C1 segment of cervical spinal cord (tissue), 14 donors: ENCODE data around the gene CCDC88A.
"Not testable (repeated sequence)": the region's sequence is repeated elsewhere in the genome, so short reads cannot be mapped to it uniquely, and the experiment has no call there.

Experiments
- DNase-seq, 14 donors: peaks; one replicate each; lab custom pipeline; 2025; lab: John Stamatoyannopoulos, UW

CCDC88A gene

DNA sequence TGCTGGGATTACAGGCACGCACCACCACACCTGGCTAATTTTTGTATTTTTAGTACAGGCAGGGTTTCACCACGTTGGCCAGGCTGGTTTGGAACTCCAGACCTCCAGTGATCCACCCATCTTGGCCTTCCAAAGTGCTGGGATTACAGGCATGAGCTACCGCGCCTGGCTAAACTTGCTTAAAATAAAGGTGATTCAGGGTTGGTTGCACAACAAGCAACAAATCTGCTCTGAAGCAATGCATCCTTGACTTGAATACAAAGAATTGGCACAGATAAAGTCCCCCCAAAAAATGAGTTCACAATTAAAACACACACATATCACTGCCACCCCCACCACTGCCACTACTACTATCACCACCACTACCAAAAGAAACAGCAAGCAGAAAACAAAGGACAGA is 34.9 kb downstream of the CCDC88A start:
- DNase-seq = no peak

DNA sequence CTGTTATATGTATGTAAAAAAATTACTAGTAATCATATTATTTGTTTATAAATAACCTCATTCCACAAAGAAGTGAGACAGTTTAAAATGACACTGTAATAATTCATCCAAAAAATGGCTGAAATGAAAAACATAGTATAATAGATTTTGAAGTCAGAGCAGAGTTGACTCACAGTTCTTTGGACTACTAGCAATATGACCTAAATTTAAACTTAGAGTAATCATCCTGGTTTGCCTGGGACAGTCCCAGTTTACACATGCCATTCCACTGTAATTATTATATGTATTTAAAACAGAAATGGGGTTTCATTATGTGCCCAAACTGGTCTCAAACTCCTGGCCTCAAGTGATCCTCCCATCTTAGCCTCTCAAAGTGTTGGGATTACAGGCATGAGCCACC is 48.3 kb downstream of the CCDC88A start:
- no peak for DNase-seq

DNA sequence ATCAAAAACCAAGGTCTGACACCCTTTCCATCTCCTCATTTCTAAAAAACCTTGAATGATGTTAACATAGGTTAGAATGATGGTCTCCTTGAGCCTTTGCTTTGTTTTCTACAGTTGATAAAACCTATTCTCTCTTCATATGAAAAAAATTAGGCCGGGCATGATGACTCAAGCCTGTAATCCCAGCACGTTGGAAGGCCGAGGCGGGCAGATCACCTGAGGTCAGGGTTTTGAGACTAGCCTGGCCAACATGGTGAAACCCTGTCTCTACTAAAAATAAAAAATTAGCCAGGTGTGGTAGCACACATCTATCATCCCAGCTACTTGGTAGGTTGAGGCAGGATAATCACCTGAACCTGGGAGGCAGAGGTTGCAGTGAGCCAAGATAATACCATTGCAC is 49.4 kb downstream of the CCDC88A start:
- no peak for DNase-seq

DNA sequence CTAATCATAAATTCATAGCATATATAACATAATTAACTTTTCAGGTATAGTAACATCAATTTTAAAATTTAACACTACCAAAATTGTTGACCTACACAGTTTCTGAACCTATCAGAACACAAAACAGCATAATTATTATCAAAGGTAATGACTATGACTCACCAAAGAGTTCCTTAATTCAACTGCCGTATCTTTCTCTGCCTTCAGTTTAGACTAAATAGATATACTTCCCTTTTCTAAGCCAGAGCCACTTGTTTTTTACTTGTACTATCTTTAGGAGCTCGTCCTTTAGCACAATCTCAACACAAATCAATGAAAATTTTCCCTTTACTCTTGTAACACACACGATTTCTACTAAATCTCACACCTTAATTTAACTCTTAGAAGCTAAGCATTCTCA is 54.4 kb downstream of the CCDC88A start:
- no peak for DNase-seq

DNA sequence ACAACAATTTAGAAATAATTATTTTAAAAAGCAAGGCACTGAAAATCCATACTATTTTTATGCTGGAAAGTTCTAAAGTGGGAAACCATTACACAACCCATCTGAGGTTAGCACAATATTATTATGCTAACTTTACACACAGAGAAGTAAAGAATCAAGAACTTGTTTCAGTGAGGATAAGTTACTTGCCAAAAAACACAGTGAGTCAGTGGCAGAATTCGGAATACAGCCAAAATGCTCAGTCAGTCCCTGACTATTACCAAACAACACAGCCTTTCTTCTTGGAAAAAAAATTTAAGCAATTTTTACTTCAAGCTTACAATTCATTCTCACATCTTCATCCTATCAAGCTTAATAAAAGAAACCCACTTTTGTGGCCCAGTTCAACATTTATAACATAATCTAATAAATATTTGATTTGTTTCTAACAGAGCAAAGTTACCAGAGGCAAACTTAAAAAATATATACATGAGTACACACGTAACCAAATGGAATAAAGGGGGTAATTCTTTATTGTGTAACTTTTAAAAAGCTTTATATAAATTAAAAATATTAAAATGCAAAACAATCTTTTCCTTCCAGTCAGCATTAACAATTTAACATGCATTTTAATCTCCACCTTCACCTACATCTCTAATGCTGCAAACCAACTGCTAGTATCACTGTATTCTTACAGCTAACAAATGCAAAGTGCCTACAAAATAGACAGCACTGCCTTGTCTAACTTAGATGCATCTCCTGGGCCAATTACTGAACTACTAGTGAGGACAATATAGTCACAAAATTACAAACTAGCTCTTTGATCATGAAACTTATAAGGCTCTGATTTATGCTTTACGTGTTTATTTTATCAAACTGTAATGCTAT is 55.2 kb downstream of the CCDC88A start:
- DNase-seq = peak in 11 of 14 donors; percentile 0 to 54 (median 30)

DNA sequence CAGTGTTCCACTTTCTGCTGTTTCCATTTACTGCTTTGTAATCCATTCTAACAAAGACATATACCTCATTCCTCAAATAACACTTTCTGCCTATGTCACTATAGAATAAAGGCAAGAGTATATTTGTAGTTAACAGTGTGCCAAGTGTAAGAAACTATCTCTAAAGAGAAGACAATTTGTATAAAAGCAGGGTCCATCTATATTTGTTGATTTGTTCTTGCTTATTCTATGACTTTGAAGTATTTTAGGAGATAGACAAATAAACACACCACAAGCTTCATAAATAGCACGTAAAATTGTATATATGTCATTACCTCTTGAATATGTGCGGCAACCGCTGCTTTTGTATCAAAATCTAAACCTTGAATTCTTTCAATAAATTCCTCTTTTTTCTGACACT is 56.0 kb downstream of the CCDC88A start:
- no peak for DNase-seq

DNA sequence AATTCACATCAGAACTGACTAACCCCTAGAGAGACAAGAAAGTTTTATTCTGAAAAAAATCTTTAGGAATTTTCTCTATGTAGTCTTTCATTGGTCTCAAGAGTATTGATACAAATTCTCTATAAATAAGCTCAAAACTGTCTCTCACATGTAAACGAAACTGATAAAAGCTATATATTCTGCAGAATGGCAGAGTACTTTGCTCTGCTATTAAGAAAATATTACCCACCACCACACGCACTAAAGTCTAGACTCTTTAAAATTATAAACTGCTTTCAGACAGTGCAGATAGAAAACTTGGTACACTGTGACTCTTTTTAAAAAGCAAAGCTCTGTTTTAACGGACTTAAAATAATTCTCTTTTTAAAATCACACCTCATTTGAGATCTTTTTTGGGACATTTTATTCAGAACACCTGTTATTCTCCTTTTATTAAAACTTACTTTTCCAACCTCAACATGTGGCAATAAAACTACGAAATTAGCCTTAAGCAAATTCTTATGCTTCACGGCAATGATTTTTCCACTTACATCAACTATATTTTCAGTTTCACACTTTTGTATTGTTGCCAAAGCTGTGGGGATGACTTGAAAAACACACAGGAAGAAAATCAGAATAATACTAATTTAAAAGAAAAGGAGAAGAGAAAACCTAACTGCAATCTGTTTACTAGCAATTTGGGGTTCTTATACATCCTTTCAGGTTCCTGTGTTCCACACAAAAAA is 58.0 kb downstream of the CCDC88A start:
- no peak for DNase-seq

DNA sequence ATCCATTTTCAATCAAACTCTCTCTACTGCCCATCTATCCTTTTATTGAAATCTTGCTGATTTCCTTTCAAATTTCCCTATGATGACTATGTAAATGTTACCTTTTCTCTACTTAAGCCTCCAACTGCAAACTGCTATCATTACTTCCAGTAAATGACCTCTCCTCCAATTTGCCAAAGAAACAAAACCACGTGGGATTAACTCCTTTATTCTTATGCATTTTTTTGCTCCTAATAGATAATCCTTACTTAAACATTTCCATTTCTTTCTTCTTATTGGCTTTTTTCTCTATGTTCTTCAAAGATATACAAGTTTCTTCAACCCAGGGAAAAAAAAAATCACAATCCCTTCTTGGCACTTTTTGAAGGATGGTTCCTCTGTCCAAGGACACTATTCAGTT is 61.2 kb downstream of the CCDC88A start:
- DNase-seq = no peak

DNA sequence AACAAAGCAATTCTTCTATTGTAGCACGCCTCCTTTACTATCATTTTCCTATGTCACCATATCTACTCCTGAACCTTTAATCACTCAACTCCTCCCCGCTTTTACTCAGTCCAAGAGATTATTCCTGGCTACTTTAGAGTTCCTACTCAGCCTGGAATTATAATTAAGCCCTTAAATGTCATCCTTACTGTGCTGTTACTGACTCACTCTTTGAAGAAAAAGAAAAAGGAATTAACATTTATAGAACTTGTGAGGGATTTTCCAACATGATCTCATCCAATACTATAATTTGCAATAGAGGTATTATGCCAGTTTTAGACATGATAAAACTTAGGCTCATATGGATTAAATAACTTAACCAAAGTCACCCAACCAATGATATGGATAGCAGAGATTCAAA is 61.7 kb downstream of the CCDC88A start:
- no peak for DNase-seq

DNA sequence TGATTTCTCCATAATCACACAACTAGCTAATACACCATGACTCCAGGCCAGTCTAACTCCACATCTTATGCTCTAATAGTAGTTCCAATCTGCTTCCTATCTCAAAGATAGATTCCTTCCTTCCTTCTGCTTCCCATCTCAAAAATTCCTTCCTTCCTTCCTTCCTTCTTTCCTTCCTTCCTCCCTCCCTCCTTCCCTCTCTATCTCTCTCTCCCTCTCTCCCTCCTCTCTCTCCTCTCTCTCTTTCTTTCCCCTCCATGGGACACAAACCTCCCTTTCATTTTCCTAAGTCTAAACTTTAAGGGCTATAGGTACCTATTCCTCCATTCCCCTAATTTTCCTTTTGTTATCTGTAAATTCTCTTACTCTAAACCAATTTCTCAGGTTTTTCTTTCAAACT is 62.5 kb downstream of the CCDC88A start:
- DNase-seq = no peak

DNA sequence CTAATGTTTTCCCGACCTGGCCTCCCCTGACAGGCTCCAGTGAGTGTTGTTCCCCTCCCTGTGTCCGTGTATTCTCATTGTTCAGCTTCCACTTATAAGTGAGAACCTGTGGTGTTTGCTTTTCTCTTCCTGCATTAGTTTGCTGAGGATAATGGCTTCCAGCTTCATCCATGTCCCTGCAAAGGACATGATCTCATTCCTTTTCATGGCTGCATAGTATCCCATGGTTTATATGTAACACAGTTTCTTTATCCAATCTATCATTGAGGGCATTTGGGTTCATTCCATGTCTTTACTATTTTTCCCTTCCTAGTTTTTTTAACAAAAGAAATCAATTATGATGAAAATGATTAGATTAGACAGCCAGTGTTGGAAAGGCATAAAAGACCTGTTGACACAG is 63.5 kb downstream of the CCDC88A start:
- DNase-seq = not testable (repeated sequence)

DNA sequence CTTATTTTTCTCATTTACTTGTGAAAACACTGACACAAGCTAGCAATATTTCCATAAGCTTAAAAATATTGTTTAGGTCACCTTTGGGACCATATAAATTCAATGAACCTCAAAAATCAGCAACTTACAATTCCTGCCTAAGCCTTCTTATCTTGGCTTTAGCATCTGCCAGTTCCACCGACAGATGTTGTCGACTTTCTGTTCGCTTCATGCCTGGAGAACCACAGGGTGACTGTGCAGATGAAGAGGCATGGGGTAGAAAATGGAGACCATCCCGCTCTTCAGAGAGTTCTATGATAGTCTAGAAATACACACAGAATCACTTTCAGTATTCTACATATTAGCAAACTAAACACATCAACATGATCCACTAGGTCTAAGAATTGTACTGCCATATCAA is 64.2 kb downstream of the CCDC88A start:
- no peak for DNase-seq

DNA sequence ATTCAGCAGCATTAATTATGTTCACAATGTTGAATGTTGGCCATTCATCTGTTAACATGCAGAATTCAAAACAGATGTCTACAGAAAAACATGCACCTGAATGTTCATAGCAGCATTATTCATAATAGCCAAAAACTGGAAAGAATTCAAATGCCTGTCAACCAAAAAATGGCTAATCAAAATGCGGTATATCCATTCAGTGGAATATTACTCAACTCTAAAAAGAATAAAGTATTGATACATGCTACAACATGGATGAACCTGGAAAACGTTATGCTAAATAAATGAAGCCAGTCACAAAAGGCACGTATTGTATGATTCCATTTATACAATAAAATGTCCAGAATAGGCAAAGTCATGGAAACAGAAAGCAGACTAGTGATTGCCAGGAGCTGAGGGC is 68.0 kb downstream of the CCDC88A start:
- no peak for DNase-seq

DNA sequence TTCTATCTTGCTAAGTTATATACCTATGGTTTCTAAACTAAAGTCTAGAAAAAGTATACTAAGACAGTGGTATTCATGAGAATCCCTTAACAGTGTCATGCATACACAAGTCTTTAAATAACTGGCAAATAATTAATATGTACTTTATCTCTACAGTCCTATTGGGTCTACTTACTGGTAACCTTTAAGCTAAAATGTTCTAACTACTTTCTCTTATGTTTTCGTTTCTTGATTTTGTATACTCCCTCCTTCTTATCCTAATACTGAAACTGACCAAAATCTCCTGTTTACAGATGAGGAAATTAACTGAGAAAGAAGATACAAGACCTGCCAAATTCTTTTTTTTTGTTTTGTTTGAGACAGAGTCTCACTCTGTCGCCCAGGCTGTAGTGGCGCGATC is 74.6 kb downstream of the CCDC88A start:
- no peak for DNase-seq

DNA sequence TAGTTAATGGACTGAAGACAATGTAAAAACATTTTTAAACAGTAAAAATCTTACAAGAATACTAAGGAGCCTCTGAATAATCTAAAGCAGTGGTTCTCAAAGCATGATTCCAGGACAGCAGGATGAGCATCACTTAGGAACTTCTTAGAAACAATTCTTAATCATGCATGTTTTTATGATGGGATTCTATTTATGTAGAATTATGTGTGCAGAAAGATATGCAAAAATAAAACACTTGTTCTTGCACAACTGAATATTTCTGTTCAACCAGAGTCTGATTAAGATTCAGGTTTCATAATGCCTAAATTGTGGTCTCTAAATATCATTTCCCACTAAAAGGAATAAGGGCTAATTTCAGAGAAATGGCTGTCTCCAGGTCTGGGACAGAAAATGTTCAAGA is 81.4 kb downstream of the CCDC88A start:
- DNase-seq = no peak

DNA sequence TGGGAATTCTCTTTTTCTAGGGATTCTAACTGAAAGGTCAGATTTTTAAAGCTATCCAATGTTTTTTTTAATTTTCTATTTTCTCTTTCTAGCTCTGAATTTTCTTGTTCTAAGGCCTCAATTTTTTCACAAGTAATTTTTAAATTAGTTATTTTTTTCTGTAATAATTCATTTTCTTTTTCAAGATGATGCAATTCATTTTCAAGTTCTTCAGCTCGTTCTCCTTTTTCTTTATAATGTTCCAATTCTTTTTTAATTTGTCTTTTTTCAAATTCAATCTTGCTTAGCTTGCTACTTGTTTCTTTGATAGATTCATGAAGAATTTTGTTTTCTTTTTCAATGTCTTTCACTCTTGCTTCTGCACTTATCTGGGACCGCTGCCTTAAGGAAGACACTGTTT is 84.9 kb downstream of the CCDC88A start:
- no peak for DNase-seq

DNA sequence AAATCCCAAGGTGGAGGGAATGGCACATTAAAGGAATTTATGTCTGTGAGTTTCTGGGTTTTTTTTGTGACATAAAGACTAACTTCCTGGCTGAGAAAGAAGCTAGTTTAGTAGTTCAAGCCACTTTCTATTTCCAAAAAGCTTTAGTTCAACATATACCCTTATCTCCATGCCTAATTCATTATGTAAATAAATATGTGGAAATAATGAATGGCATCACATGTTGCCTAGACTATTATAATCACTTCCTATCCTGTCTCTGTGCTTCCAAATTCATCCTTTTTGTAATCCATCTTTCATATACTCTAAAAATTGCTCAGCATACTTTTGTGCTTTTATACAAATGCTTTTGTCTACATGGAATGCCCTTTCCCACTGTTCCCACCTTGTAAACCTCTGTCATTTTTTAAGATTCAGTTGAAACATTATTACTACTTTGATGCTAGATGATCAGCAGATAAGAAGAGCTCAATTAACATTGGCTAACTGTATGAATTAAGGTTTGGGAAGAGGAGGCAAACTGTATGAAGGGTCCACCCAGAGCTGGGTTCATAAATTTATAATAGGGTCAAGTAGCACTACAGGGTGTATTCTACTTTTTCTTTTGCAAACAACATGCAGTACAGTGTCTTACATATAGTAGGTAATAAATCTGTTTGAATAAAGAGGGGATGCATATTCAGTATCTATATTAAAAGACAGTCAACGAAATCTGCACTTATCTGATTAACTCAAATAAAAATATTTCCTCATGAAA is 88.9 kb downstream of the CCDC88A start:
- no peak for DNase-seq

DNA sequence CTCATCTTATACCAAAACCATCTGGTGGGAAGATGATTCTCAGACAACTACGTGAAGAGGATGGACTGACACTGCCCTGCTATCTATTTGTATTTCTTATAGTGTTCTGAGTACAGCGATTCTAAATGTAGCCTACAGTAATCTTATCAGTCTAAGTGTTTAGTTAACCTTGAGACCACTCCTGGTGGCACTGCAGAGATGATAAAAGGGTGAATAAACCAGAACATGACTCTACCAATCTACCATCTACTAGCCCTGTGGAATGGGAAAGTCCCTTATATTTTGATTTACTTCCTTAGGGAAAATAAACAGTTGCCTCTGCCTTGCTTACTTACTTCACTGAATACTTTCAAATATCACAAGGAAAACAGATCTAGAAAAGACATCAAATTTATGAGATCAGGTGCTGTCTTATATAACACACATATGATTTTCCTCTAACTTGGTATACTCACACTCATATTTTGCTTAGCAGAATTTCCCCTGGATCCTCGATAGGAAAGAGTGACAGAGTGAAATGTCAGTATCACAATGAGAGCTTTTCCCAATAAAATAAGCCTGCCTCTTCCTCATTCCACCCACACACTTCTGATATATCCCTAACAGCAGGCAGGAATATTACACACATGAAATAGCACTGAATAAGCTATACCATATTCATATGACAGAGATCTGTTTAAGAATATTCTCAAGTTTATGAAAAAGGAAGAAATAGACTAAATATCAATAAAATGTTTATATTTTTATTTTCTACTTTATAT is 92.0 kb downstream of the CCDC88A start:
- DNase-seq = no peak

DNA sequence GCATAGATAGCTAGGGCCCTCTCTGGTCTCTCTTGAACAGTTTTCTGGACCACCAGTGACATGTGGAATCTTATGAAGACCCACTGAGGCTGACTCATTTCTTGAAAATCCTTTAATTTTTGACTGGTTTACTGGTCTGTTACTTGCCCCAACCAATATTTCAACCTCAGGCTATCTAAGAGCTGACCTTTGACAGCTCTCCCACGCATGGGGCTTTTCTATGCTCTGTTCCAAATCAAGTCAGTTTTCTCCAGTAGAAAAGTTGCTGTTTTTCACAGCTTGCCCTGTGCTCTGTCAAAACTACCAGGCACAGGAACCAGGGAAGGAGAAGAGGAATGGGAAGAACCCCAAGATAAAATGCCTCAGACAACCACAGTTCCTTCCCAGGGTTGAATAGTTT is 104.7 kb downstream of the CCDC88A start:
- no peak for DNase-seq

DNA sequence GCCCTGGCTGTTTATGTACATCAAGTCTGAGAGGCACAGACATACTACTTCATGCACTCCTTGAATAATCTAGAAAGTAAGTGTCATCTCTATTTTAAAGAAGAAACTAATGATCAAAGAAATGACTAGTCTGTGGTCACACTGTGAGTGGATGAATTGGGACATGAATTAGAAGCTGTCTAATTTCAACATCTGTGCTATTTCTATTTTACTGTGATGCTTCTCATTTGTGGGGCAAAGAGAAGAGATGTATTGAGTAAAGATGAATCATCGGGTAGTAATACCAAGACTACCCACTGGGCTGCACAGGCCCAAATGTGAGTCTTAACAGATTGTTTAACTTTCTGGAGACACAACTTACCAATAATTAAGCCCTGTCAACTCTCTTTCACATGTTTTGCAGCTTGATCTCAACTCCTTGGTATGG is 108.2 kb downstream of the CCDC88A start:
- DNase-seq = no peak

DNA sequence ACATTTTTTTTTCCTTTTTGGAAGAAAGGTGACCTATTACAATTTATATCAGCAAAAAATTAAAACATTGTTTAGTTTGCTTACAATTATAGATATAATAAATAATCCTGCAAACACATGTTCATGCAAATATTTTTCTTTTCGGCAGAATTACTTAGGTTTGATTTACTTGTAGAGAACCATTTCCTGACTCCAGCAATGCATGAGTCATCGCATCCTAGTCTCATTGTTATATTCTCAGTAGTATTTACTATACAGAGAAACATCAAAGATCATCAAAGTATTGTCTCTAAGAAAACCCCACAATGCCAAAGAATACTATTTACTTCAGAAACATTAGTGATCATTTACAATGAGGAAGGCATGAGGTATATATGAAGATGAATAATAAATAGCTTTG is 110.2 kb downstream of the CCDC88A start:
- no peak for DNase-seq

DNA sequence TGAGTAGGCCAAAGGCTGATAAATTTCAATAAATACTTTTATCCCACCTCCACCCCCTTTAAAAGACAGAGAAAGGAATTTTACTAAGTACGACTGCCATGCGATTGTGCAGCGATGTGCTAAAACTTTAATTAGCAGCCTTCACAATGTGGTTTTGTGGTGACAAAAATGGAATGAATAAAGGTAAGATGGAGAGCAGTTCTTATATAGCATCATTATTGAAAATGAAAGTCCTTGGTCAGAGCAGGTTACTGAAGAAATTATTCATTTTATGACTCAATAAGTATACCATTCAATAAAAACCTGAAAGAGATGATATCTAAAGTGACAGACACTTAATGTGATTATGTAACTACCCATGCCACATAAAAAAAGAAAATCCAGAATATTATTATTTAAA is 117.4 kb downstream of the CCDC88A start:
- no peak for DNase-seq
